HG02798 (cell line): ENCODE results near the gene LDB3.
A peak's percentile ranks its signal among the peaks of the same experiment; 100 is the strongest.
"Not testable (repeated sequence)": the region's sequence is repeated elsewhere in the genome, so short reads cannot be mapped to it uniquely, and the experiment has no call there.

Experiments used
- ATAC-seq: cut with Tn5 transposase; IDR thresholded peaks from one replicate; pipeline ENCODE4 v1.9.1; 2021; ENCODE audit warnings: mild to moderate bottlenecking; ENCODE audit not compliant: unreplicated experiment, poor library complexity

Gene LDB3

DNA sequence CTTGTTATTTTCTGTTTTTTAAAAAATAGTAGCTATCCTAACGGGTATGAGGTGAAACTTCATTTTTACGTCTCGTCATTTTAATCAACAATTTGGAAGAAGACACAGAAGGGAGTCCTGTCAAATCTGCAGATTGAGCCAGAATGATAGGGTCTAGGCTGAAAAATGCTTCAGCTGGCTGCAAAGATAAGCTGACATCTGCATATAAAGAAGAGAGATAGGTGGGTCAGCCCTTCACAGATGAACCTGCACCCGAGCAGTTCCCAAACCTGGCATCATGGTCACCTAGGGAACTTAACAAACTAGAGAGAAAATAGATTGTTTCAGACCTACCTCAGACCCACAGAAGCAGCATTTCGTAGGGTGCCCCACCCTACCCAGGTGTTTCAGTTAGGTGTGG lies 52.9 kb downstream of the LDB3 start:
- no peak for ATAC-seq

DNA sequence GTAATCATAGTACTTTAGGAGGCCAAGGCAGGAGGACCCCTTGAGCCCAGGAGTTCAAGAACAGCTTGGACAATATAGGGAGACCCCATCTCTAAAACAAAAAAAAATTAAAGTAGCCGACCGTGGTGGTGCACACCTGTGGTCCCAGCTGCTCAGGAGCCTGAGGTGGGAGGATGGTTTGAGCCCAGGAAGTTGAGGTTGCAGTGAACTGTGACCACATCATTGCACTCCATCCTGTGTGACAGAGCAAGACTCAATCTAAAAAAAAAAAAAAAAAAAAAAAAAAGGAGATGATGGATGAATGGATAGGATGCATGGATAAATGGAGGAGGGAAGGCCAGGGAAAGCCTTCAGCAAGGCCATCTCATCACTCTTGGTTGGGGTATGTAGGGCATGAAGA lies 54.7 kb downstream of the LDB3 start:
- ATAC-seq: no peak

DNA sequence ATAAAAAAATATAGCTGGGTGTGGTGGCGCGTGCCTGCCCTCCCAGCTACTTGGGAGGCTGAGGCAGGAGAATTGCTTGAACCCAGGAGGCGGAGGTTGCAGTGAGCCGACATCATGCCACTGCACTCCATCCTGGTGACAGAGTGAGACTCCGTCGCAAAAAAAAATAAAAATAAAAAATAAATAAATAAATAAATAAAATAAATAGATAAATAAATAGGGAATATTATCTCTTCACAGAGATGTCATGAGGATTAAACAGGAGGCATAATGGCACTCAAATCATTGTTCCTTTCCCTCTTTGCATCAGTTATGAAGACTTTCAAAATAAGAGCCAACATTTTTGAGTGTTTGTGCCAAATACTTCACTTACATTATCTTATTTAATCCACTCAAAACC lies 56.1 kb downstream of the LDB3 start:
- no peak for ATAC-seq

DNA sequence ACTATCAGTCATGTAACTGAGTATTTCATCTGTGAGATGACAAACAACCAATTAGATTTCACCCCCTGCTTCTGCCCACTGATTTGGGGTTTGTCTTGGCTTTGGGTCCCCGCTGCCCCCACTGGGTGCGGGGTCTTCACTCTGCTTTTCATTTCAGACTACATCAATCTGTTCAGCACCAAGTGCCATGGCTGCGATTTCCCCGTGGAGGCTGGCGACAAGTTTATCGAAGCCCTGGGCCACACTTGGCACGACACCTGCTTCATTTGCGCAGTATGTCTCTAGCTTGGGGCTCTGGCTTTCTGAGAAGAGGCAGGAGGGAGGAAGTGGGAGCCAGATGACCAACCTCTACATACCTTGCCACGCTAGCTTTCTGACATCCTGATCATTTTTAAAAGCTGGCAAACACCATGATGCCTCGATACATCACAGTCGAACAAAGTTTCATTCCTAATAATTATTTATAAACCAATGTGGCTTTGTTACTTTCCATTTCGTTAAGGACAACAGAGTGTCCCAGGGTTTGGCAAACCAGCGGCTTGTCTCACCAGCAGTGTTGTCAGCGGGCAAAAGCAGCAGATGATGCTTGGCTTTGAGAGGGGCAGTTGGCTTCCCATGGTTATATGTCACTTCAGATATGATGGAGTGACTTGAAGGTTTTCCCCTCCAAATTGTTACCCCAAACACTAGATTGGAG lies 57.8 kb downstream of the LDB3 start:
- no peak for ATAC-seq

DNA sequence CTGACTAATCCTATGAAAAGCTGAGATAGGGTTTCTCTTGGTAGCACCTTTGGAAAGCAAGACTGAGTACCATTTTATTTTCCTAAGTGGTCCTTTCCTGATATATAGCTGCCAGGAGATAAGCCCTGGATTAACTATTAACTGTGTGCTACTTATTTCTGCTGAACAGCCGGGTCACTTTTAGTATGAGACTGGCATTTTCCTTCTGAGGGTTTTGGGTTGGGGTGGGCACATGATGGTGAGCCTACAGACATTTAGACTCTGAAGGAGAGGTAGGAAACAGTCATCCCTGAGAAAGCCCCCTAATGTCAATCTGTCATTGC lies 58.3 kb downstream of the LDB3 start:
- no peak for ATAC-seq

DNA sequence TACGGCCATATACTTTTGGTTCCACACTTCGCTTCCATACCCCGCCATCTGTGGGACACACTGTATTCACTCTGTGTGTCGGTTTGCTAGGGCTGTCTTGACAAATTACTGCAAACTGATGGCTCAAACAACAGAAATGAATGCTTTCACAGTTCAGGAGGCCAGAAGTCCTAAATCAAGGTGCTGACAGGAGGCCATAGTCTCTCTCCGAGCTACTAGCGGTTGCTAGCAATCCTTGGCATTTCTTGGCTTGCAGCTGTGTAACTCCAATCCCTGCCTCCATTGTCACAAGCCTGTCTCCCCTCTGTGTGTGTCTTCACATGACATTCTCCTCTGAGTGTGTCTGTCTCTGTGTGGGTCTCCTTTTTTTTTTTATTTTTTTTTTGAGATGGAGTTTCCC lies 59.2 kb downstream of the LDB3 start:
- no peak for ATAC-seq

DNA sequence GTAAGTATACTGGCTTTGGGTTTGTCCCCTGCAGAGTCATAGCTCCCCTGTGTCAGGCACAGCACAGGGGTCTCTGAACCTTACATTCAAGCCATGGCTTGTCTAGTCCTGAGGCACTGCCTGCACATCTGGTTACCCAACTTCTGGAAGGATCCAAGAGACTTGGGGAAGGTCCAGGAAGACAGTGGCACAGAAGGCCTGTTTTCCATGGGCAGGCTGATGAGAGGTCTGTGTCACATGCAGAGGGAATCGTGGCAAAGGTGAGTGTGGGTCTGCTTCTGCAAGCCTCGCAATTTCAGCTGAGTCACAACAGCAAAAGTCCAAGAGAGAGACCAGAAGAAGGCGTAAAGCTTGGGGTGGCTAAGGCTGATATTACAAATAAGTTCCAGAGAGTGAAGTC lies 59.7 kb downstream of the LDB3 start:
- ATAC-seq: no peak

DNA sequence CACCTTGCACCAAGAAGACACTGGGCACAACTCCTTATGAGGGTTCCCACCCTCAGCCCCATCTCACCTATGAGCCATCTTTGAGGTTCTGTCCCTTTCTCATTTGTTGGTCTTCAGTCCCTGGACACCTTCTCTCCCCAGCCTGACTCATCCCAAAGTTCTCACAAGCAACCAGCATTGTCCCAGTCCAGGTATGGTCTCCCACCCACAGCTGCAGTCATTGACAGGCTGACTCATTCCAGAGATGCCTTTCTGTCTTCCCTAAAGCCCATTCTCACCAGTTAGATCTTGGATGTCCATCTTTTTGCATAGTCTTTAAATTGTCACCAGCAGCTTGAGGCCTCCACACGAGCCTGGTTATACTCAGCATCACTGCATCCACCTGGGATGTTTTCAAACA lies 61.4 kb downstream of the LDB3 start:
- no peak for ATAC-seq

DNA sequence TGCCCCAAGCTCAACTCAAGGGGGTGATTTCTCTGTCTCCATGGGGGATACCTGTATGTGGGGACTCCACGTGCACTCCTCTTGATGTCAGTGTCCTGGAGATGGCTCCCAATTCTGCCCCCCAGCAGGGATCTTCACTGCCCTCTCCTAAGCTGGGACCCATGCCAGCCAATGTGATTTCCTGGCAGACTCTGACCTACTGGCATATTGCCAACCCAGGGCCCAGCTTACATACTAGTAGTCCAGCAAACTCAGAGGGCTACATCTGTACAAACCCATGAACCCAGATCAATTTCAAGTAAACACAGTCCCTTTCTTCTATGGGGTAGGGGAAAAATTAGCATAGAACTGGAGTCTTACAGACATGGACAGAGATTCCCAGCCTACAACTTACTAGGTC lies 61.9 kb downstream of the LDB3 start:
- ATAC-seq: no peak

DNA sequence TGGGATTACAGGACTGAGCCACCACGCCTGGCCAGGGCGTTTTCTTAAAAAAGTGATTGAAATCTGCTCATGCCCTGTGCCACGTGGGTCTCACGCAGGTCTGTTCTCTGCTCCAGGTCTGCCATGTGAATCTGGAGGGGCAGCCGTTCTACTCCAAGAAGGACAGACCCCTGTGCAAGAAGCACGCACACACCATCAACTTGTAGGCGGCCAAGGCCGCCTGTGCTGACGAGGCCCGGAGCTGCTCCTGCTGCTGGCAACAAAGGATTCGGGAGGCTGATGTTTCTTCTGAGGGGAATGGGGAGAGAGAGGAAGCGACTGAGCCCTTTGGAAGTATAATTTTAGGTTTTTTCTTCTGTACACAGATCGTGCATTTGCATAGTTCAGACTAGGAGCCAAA lies 64.5 kb downstream of the LDB3 start:
- ATAC-seq: no peak

DNA sequence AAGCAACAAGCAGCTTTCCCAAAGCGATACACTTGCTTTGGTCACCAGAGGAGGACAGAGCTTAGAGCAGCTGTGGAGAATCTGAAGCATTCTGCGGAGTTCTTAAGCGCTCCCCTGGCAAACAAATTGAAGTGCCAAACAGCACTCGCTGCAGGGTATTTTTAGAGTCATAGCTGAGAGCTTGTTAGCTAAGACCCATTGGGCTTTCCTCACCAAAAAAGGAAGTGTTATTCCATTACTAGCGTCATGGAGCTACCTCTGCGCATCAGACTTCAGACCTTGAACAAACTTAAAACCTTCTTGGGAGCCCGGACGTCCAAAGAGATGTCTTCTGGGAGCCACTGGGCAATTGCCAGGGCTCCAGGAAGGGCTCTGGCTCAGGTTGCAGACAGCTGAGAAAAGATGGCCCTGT lies 65.0 kb downstream of the LDB3 start:
- no peak for ATAC-seq

DNA sequence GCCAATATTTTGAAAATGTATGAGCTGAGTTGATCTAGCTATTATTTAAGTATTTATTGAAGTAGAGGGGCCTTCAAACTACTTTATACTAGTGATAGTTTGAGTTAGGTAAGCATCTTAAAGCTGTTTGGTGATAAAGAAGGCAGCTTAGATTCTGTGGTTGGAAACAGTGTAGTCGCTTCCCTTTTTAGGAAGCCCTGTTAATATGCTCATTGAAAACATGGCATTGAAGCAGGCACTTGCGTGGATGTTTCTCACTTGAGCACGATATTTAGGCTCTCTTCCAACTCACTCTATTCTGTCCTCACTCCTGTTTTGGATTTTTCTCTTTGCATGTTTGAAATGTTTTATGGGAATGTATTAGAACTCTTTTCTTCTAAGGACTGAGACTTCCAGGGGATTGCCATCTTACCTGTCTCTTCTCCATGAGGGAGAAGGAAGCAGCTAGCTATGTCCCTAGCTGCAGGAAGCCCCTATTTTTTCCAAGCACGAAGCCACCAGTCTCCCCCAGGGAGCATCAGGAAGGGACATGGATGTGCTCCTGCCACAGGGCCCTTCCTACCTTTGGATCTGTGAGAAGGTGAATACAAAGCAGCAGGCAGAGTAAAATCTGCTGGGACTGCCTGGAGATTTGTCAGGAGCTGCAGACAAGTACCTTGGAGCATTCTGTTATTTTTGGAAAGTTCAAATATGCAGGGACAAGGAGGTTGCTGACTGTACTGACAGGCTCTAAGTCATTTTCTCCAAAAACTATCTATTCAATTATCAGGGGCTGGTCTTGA lies 66.1 kb downstream of the LDB3 start:
- peak; percentile 34 for ATAC-seq

DNA sequence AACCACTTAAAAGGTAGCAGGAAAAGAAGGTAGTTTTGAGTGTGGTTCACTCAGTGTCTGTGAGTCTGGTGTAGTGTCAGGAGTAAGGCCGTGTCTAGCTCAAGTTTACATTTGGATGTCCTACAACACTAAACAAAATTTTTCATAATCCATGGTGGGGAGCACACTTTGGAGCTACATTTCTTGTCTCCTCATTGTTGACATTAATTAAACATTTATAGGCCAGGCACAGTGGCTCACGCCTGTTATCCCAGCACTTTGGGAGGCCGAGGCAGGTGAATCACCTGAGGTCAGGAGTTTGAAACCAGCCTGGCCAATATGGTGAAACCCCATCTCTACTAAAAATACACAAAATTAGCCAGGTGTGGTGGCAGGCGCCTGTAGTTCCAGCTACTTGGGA lies 67.0 kb downstream of the LDB3 start:
- ATAC-seq: not testable (repeated sequence)

DNA sequence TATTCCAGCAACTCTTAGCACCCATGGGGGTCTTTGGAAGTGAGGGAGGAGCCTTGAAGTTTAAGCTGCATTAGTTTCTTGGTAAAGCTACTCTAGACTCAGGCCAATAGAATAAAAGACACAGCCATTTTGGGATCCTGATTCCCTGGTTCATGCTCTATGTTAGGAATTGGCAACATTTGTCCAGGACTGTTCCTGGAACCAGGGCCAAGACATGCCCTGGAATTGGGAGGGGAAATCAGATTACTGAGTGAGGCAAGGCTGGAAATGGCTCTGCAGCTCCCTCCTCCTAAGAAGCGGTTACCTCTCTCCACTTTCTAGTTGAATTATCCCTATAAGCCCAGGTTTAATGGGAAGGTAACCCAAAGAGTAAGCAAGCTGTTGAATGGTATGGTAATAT lies 73.9 kb downstream of the LDB3 start:
- no peak for ATAC-seq

DNA sequence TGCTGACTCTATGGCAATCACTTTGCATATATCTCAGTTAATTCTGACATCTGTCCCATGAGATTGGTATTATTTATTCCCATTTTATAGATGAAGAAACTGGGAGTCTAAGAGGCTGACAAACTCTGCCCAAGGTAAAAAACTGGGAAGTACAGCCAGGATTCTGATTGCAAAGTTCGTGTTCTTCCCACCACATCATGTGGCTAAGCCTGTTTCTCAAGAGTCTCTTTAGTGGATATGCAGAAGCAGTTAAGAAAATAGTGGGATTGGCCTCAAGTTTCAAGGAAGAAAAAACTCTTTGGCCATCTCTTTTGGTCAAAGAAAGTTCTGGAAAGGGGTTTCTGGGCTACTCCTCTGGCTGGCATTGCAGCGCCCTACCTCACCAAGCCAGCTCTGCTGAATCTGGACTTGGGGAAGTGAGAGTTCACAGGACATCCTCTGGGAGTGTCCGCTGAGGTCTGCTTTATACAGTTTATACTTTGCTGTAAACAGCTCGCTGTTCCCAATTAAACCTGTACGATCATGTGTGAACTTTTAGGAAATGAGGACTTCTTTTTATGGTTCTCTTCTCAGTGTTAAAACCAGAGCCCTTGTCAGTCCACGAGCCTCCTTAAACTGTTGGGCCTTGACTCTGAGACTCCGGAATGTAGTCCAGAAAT lies 75.9 kb downstream of the LDB3 start:
- ATAC-seq: no peak

DNA sequence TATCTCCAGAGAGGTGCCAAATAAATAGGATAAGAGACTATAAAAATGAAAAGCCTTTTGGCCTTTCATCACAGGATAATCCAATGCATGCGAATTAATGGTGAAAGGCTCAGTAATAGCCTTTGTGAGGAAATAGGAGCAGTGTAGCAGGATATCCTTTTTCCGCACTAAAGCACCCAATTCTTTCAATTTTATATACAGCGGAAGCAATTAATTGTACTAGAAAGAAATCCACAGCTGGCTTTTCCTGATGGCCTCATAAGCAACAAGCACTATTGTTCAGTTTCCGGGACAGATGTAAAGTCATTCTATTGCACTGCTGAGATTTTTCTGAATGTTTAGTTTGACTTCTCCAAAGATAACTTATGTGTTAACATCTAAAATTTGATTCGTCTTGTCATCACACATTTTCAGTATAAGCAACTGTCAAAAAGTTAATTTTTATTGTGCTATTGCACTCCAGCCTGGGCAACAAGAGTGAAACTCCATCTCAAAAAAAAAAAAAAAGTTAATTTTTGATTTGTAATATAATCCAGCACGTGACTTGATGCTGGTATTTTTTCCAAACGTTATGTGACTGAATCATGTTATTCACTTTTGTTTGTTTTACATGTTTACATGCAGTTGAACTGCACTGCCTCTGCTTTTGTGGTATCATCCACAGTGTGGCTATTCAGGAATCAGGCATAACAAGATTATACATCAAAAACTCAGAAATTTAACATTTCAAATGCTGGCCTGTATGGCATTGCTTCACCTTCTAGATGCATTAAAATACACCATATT lies 79.7 kb downstream of the LDB3 start:
- no peak for ATAC-seq

DNA sequence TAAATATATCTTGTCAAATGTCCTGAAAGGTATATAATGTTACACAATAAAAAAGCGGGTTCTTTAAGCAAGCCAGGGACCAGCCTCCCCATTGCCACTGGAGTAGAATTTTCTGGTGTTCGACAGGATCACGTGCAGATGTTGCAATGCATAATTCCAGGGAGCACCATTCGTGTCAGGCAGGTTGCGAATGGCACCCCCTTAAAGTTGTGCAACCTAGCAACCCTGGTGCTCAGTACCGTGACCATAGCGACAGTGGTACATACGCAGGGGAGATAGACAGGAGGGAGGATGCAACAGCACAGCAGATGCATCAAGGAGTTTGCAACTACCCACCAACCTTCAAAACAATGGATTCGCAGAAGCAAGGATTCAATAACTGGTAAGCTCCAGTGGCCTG lies 81.5 kb downstream of the LDB3 start:
- no peak for ATAC-seq

DNA sequence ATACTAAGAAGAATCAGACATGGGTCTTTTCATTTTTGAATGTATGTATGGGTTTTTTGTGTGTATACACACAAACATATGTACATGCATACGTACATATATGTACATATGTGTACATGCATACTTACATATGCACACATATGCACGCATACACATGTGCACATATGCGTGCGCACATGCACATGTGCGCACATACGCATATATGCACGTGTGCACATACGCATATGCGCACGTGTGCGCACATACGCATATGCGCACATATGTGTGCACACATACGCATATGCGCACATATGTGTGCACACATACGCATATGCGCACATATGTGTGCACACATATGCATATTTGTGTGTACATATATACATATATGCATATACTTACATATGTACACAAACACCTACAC lies 83.2 kb downstream of the LDB3 start:
- ATAC-seq: no peak

DNA sequence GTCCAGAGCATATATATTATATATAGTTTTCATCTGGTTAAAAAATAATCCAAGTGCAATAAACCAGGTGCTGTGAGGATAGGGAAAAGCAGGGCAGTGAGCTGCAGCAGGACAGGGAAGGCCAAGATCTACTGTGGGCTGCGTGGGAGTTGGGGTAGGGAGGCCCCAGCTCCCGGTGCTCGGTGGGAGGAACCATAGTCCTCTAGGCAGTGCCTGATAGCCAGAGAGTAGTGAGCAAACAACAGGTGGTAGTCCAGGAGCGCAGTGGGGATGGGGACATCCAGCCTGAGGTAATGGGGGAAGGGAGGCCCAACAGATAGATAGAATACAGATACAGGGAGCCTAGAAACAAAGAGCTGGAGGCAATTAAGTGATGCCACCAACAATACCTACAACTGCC lies 84.0 kb downstream of the LDB3 start:
- no peak for ATAC-seq

DNA sequence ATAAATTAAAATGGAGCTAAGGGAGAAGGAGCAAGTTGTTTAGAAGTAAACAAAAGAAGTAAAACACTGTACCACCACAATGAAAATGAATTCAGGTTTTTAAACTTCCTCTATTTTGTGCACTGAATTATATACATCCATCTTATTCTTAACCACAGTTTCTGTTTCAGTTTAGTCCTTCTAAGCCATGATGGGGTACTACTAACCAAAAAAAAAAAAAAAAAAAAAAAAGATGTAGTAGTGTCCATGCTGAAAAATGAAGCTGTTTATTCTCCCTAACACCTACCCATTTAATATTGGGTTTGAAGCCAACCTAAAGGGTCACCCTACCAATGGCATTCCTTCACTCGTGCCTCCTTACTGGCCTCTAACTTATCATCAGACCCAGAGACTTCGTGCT lies 84.7 kb downstream of the LDB3 start:
- ATAC-seq: no peak
